Bronchial epithelial cell (primary cell): ENCODE results near the gene STC2. TPM values are rescaled to one million over a fixed set of nuclear protein-coding genes. Genes with fewer than 3 reads are reported as not detected.
"Not testable (repeated sequence)": the region's sequence is repeated elsewhere in the genome, so short reads cannot be mapped to it uniquely, and the experiment has no call there.

Experiments used
- DNase-seq: peaks from one replicate; pipeline ENCODE4 v3.0.0-alpha.2; 2010; ENCODE audit warnings: low read depth
- FAIRE-seq: peaks from 2 replicates; lab custom pipeline; 2011; peaks lifted over from hg19 to GRCh38; lab: Jason Lieb, UNC
- H3K27me3 ChIP-seq: 2 replicates; pipeline ENCODE4 v1.5.1; 2011; ENCODE audit warnings: low read length; ENCODE audit not compliant: control insufficient read depth, insufficient read depth
- H3K36me3 ChIP-seq: 2 replicates; pipeline ENCODE4 v1.5.1; 2011; ENCODE audit warnings: low read length; ENCODE audit not compliant: control insufficient read depth, insufficient read depth
- H3K4me3 ChIP-seq: 2 replicates; pipeline ENCODE4 v1.5.1; 2011; ENCODE audit warnings: mild to moderate bottlenecking, low read depth, low read length, control low read depth
- total RNA-seq: library from RNA; depleted of rRNA; stranded (reverse); fragments of >200 nt; gene quantifications from 2 replicates; pipeline ENCODE4 v1.2.1, GENCODE V29; 2014
- TF ChIP-seq, protein P1 (sequence below): IDR thresholded peaks from 2 replicates; pipeline ENCODE4 v1.5.1; 2011; ENCODE audit warnings: mild to moderate bottlenecking, moderate library complexity, low read length, control low read depth, inconsistent platforms; ENCODE audit not compliant: insufficient read depth, severe bottlenecking

The STC2 gene
- total RNA-seq, 1 donor from 2014 or later = 310 TPM

- peaks cover 2% of the 10 kb centered on the region for H3K27me3 ChIP-seq
- TF ChIP-seq, protein P1, sequence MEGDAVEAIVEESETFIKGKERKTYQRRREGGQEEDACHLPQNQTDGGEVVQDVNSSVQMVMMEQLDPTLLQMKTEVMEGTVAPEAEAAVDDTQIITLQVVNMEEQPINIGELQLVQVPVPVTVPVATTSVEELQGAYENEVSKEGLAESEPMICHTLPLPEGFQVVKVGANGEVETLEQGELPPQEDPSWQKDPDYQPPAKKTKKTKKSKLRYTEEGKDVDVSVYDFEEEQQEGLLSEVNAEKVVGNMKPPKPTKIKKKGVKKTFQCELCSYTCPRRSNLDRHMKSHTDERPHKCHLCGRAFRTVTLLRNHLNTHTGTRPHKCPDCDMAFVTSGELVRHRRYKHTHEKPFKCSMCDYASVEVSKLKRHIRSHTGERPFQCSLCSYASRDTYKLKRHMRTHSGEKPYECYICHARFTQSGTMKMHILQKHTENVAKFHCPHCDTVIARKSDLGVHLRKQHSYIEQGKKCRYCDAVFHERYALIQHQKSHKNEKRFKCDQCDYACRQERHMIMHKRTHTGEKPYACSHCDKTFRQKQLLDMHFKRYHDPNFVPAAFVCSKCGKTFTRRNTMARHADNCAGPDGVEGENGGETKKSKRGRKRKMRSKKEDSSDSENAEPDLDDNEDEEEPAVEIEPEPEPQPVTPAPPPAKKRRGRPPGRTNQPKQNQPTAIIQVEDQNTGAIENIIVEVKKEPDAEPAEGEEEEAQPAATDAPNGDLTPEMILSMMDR = no peak
- FAIRE-seq (no peak), DNase-seq (no peak)
- no peaks in the 10 kb centered on the region for H3K36me3 ChIP-seq
- no peak overlapping the region for H3K4me3 ChIP-seq
These were observed 37.6 kb downstream of the STC2 start for GRCh38 chr5:173290477-173291131.

- FAIRE-seq (no peak), DNase-seq (no peak)
- TF ChIP-seq, protein P1 = no peak
- Histone ChIP-seq H3K27me3 (peaks cover 2% of the 10 kb centered on the region), H3K36me3 (no peaks in the 10 kb centered on the region), H3K4me3 (no peak overlapping the region)
These were observed 38.8 kb downstream of the STC2 start for GRCh38 chr5:173289372-173289771.

- DNase-seq = no peak
- TF ChIP-seq, protein P1 = no peak
- peaks cover 2% of the 10 kb centered on the region for H3K27me3 ChIP-seq
- no peak overlapping the region for H3K4me3 ChIP-seq
- H3K36me3 ChIP-seq = no peaks in the 10 kb centered on the region
- FAIRE-seq = no peak
These were observed 39.6 kb downstream of the STC2 start for GRCh38 chr5:173288632-173289031.

DNA sequence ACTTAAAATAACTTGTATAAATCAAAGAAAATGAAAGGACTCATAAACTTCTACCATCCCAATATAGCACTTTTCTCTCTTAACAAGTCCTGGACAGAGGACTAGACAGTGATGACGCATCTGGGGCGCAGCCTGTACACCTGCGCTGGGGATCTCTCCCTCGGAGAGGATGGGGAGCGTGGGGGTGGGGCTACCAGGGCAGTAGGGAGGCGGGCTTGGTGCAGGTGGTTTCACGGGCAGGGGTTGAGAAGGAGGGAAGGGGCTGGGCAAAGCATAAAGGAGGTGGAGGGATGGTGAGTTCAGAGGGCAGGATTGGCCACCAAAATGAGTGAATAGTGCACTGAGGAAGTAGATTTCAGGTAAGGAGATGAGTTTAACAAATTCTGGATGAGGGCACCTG lies 41.1 kb downstream of the STC2 start:
- DNase-seq = no peak

GRCh38 chr5:173284343-173284958 lies 43.8 kb downstream of the STC2 start:
- H3K4me3 ChIP-seq, H3K27me3 ChIP-seq, DNase-seq, H3K36me3 ChIP-seq: not testable (repeated sequence)
- peak; percentile 18 for FAIRE-seq

More for the DNA sequence above, 41.1 kb downstream of the STC2 start:
- Histone ChIP-seq H3K36me3 (no peaks in the 10 kb centered on the region), H3K27me3 (peaks cover 5% of the 10 kb centered on the region), H3K4me3 (no peak overlapping the region)
- no peak for FAIRE-seq
- TF ChIP-seq, protein P1 = no peak

GRCh38 chr5:173283318-173284288 lies 44.6 kb downstream of the STC2 start:
- no peak for FAIRE-seq
- DNase-seq = peak; percentile 54
- H3K27me3 ChIP-seq = peaks cover 4% of the 10 kb centered on the region
- TF ChIP-seq, protein P1 = peak; percentile 76
- no peak overlapping the region for H3K4me3 ChIP-seq
- no peaks in the 10 kb centered on the region for H3K36me3 ChIP-seq
